ENCODE data around the gene POM121C.
"Not testable (repeated sequence)": the region's sequence is repeated elsewhere in the genome, so short reads cannot be mapped to it uniquely, and the experiment has no call there.

DNA sequence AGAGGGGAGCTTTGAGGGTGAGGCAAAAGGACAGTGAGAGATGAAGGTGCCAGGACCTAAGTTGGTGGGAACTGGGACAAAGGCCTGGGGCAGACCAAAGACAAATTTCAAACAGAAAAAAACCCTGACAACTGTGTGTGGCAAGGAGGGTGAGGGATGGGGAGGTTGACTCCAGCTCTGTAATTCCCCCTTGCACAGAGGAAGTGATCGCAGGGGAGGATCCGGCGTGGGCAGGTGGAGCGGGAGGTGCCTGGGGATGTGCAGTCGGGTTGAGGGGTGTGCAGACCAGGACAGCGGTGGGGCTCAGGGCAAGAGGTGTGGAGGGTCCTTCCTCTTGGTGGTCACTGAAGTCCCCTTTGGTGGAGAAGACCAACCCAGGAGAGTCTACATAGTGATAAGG lies 85.5 kb downstream of the POM121C start:
- TF ChIP-seq, protein P1, sequence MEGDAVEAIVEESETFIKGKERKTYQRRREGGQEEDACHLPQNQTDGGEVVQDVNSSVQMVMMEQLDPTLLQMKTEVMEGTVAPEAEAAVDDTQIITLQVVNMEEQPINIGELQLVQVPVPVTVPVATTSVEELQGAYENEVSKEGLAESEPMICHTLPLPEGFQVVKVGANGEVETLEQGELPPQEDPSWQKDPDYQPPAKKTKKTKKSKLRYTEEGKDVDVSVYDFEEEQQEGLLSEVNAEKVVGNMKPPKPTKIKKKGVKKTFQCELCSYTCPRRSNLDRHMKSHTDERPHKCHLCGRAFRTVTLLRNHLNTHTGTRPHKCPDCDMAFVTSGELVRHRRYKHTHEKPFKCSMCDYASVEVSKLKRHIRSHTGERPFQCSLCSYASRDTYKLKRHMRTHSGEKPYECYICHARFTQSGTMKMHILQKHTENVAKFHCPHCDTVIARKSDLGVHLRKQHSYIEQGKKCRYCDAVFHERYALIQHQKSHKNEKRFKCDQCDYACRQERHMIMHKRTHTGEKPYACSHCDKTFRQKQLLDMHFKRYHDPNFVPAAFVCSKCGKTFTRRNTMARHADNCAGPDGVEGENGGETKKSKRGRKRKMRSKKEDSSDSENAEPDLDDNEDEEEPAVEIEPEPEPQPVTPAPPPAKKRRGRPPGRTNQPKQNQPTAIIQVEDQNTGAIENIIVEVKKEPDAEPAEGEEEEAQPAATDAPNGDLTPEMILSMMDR (IDR thresholded peaks at IDR 0.05) = not testable (repeated sequence)
- not testable (repeated sequence) for TF ChIP-seq POLR2AphosphoS5 (IDR thresholded peaks at IDR 0.05; ENCODE audit: low read depth, low read length)
- TF ChIP-seq, protein P2, sequence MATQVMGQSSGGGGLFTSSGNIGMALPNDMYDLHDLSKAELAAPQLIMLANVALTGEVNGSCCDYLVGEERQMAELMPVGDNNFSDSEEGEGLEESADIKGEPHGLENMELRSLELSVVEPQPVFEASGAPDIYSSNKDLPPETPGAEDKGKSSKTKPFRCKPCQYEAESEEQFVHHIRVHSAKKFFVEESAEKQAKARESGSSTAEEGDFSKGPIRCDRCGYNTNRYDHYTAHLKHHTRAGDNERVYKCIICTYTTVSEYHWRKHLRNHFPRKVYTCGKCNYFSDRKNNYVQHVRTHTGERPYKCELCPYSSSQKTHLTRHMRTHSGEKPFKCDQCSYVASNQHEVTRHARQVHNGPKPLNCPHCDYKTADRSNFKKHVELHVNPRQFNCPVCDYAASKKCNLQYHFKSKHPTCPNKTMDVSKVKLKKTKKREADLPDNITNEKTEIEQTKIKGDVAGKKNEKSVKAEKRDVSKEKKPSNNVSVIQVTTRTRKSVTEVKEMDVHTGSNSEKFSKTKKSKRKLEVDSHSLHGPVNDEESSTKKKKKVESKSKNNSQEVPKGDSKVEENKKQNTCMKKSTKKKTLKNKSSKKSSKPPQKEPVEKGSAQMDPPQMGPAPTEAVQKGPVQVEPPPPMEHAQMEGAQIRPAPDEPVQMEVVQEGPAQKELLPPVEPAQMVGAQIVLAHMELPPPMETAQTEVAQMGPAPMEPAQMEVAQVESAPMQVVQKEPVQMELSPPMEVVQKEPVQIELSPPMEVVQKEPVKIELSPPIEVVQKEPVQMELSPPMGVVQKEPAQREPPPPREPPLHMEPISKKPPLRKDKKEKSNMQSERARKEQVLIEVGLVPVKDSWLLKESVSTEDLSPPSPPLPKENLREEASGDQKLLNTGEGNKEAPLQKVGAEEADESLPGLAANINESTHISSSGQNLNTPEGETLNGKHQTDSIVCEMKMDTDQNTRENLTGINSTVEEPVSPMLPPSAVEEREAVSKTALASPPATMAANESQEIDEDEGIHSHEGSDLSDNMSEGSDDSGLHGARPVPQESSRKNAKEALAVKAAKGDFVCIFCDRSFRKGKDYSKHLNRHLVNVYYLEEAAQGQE (IDR thresholded peaks at IDR 0.05; ENCODE audit: insufficient read depth in 1 of 2, low read depth in 2 of 2, low read length in 1 of 2) = not testable (repeated sequence)
